Keratinocyte (primary cell): ENCODE data around the gene ATP7B. TPM values are rescaled to one million over a fixed set of nuclear protein-coding genes. Genes with fewer than 3 reads are reported as not detected.

Source experiments
- DNase-seq: peaks from one replicate; pipeline ENCODE4 v3.0.0-alpha.2; 2011; ENCODE audit warnings: low read depth, missing footprints, low spot score
- FAIRE-seq: peaks from 2 replicates; lab custom pipeline; 2011; peaks lifted over from hg19 to GRCh38; lab: Jason Lieb, UNC
- H2AFZ ChIP-seq: 2 replicates; pipeline ENCODE4 v1.6.0; 2012; ENCODE audit warnings: low read length, control low read depth, inconsistent platforms; ENCODE audit not compliant: control insufficient read depth
- H3K27ac ChIP-seq: 2 replicates; pipeline ENCODE4 v1.5.1; 2011; ENCODE audit warnings: low read length; ENCODE audit not compliant: control insufficient read depth, insufficient read depth
- H3K27me3 ChIP-seq: 3 replicates; pipeline ENCODE4 v1.6.0; 2011; ENCODE audit warnings: low read length; ENCODE audit not compliant: control insufficient read depth, insufficient read depth; ENCODE audit errors: extremely low read depth
- H3K36me3 ChIP-seq, 2 experiments: 2 replicates in 1 of 2; 3 replicates in 1 of 2; pipeline ENCODE4 v1.5.1; 2011; ENCODE audit warnings: low read length in 2 of 2, mild to moderate bottlenecking in 1 of 2; ENCODE audit not compliant: control insufficient read depth in 2 of 2, insufficient read depth in 2 of 2; ENCODE audit errors: extremely low read depth in 1 of 2
- H3K4me1 ChIP-seq: 3 replicates; pipeline ENCODE4 v1.5.1; 2011; ENCODE audit warnings: low read length; ENCODE audit not compliant: control insufficient read depth, insufficient read depth; ENCODE audit errors: extremely low read depth
- H3K4me2 ChIP-seq: 3 replicates; pipeline ENCODE4 v1.6.0; 2011; ENCODE audit warnings: low read depth, low read length; ENCODE audit not compliant: control insufficient read depth, insufficient read depth; ENCODE audit errors: extremely low read depth
- H3K4me3 ChIP-seq, 3 experiments: fragments of 200-600 bp in 1 of 3; sonication (generic) in 1 of 3; 2 replicates in 2 of 3; 3 replicates in 1 of 3; pipeline ENCODE4 v1.5.1; 2011 to 2016; ENCODE audit warnings: low read length in 3 of 3, mild to moderate bottlenecking in 3 of 3, control low read depth in 2 of 3, inconsistent platforms in 1 of 3, low read depth in 1 of 3, mixed read lengths in 1 of 3, mixed run types in 1 of 3, moderate library complexity in 1 of 3; ENCODE audit not compliant: control insufficient read depth in 2 of 3, insufficient read depth in 2 of 3; ENCODE audit errors: extremely low read depth in 1 of 3
- H3K79me2 ChIP-seq: 2 replicates; pipeline ENCODE4 v1.6.0; 2012; ENCODE audit warnings: low read length; ENCODE audit not compliant: control insufficient read depth, insufficient read depth
- H3K9ac ChIP-seq: 3 replicates; pipeline ENCODE4 v1.6.0; 2011; ENCODE audit warnings: low read length; ENCODE audit not compliant: control insufficient read depth, insufficient read depth; ENCODE audit errors: extremely low read depth
- H3K9me1 ChIP-seq: 3 replicates; pipeline ENCODE4 v1.6.0; 2011; ENCODE audit warnings: low read length; ENCODE audit not compliant: control insufficient read depth, insufficient read depth; ENCODE audit errors: extremely low read depth
- H3K9me3 ChIP-seq: 2 replicates; pipeline ENCODE4 v1.5.1; 2012; ENCODE audit warnings: low read depth, low read length; ENCODE audit not compliant: control insufficient read depth
- H4K20me1 ChIP-seq: 3 replicates; pipeline ENCODE4 v1.6.0; 2011; ENCODE audit warnings: low read length; ENCODE audit not compliant: control insufficient read depth, insufficient read depth; ENCODE audit errors: extremely low read depth
- CTCF ChIP-seq, 3 experiments: IDR thresholded peaks in 1 of 3; conservative IDR thresholded peaks in 1 of 3; optimal IDR thresholded peaks in 1 of 3; 2 replicates in 2 of 3; 3 replicates in 1 of 3; pipeline versions ENCODE3 to v1.5.1; 2011; ENCODE audit warnings: low read length in 3 of 3, mild to moderate bottlenecking in 3 of 3, moderate library complexity in 2 of 3, control low read depth in 1 of 3, inconsistent platforms in 1 of 3; ENCODE audit not compliant: insufficient read depth in 2 of 3; ENCODE audit errors: extremely low read depth in 1 of 3
- EZH2 ChIP-seq: IDR thresholded peaks from one replicate; pipeline ENCODE4 v1.6.1; 2012; ENCODE audit warnings: inconsistent platforms, mild to moderate bottlenecking, low read length, moderate library complexity
- dilution Hi-C: fragments of 300-500 bp; cut with MboI; formaldehyde crosslinking; loops from one replicate; pipeline ENCODE4 v1.7.0; 2020; ENCODE audit warnings: low sequenced_read_pairs; ENCODE audit not compliant: extremely low pct_ligation_motif_present
- polyA plus RNA-seq, 5 experiments: library from polyadenylated mRNA; depleted of rRNA in 3 of 5; stranded (reverse) in 3 of 5; stranded (forward) in 1 of 5; unstranded in 1 of 5; fragments of >200 nt; gene quantifications; 1 replicate in 1 of 5; 2 replicates in 3 of 5; 3 replicates in 1 of 5; pipeline versions ENCODE4 v1.2.1 to v1.2.3, GENCODE V29; 2011 to 2012; ENCODE audit warnings: missing spikeins in 2 of 5, low read depth in 1 of 5, low replicate concordance in 1 of 5

The ATP7B gene
- polyA plus RNA-seq, 1 donor (not counting 4 experiments of a cell fraction or from before 2014, with no cell fraction given) = 5.2 TPM

- Histone ChIP-seq H3K36me3 (no peaks in the 10 kb centered on the region), H3K4me3 (no peak overlapping the region), H2AFZ (no peak overlapping the region), H3K9me1 (no peaks in the 10 kb centered on the region), H3K9me3 (no peaks in the 10 kb centered on the region), H3K9ac (no peak overlapping the region), H4K20me1 (no peaks in the 10 kb centered on the region), H3K4me1 (no peaks in the 10 kb centered on the region), H3K4me2 (no peak overlapping the region), H3K79me2 (no peaks in the 10 kb centered on the region), H3K27me3 (no peaks in the 10 kb centered on the region), H3K27ac (no peak overlapping the region)
- FAIRE-seq = no peak
- DNase-seq = no peak
- dilution Hi-C loops = no loop called here
- TF ChIP-seq CTCF (optimal IDR thresholded peaks at IDR 0.05 in 1 of 3, IDR thresholded peaks at IDR 0.05 in 1 of 3, conservative IDR thresholded peaks at IDR 0.05 in 1 of 3; ENCODE audit: extremely low read depth in 1 of 3, insufficient read depth in 2 of 3, low read length in 3 of 3) (no peak), EZH2 (no peak)
Observed at GRCh38 chr13:51926528-51926885, 84.7 kb downstream of the ATP7B start.

GRCh38 chr13:51925865-51926527 lies 85.3 kb downstream of the ATP7B start:
- dilution Hi-C loops = no loop called here
- FAIRE-seq = no peak

More at GRCh38 chr13:51925865-51926527, 85.3 kb downstream of the ATP7B start:
- DNase-seq = no peak
- H3K4me3 ChIP-seq = no peak overlapping the region
- no peak overlapping the region for H3K27ac ChIP-seq
- no peaks in the 10 kb centered on the region for H3K9me3 ChIP-seq
- H4K20me1 ChIP-seq = no peaks in the 10 kb centered on the region
- TF ChIP-seq CTCF (optimal IDR thresholded peaks at IDR 0.05 in 1 of 3, IDR thresholded peaks at IDR 0.05 in 1 of 3, conservative IDR thresholded peaks at IDR 0.05 in 1 of 3; ENCODE audit: extremely low read depth in 1 of 3, insufficient read depth in 2 of 3, low read length in 3 of 3) (no peak), EZH2 (no peak)
- H2AFZ ChIP-seq = no peak overlapping the region
- H3K4me1 ChIP-seq = no peaks in the 10 kb centered on the region
- H3K36me3 ChIP-seq = no peaks in the 10 kb centered on the region
- no peak overlapping the region for H3K4me2 ChIP-seq
- H3K79me2 ChIP-seq = no peaks in the 10 kb centered on the region
- no peak overlapping the region for H3K9ac ChIP-seq
- H3K9me1 ChIP-seq = no peaks in the 10 kb centered on the region
- H3K27me3 ChIP-seq = no peaks in the 10 kb centered on the region
